Smooth muscle cell (in vitro differentiated cells): ENCODE measurements around the gene GMNC. TPM values are rescaled to one million over a fixed set of nuclear protein-coding genes. Genes with fewer than 3 reads are reported as not detected.

Experiments used
- DNase-seq: peaks from one replicate; lab custom pipeline; 2025; ENCODE audit not compliant: unreplicated experiment; lab: John Stamatoyannopoulos, UW
- H2AFZ ChIP-seq: fragments of 200-600 bp; sonication (generic); 2 replicates; pipeline ENCODE4 v1.6.0; 2016; ENCODE audit warnings: antibody characterized with exemption, low read depth, mild to moderate bottlenecking
- H3F3A ChIP-seq: fragments of 200-600 bp; sonication (generic); 2 replicates; pipeline ENCODE4 v1.6.0; 2017; ENCODE audit warnings: antibody characterized with exemption, low read depth
- H3K27ac ChIP-seq: fragments of 200-600 bp; sonication (generic); 2 replicates; pipeline ENCODE4 v1.5.1; 2016; ENCODE audit warnings: low read depth, mild to moderate bottlenecking
- H3K27me3 ChIP-seq: fragments of 200-600 bp; sonication (generic); 2 replicates; pipeline ENCODE4 v1.6.1; 2016; ENCODE audit warnings: low read depth, mild to moderate bottlenecking
- H3K36me3 ChIP-seq: fragments of 200-600 bp; sonication (generic); 2 replicates; pipeline ENCODE4 v1.5.1; 2016; ENCODE audit warnings: low read depth
- H3K4me1 ChIP-seq: fragments of 200-600 bp; sonication (generic); 2 replicates; pipeline ENCODE4 v1.5.1; 2016; ENCODE audit warnings: low read depth
- H3K4me2 ChIP-seq: fragments of 200-600 bp; sonication (generic); 2 replicates; pipeline ENCODE4 v1.6.0; 2016; ENCODE audit warnings: mild to moderate bottlenecking
- H3K4me3 ChIP-seq: fragments of 200-600 bp; sonication (generic); 2 replicates; pipeline ENCODE4 v1.5.1; 2016; ENCODE audit warnings: mild to moderate bottlenecking
- H3K79me2 ChIP-seq: fragments of 200-600 bp; sonication (generic); 2 replicates; pipeline ENCODE4 v1.6.0; 2016; ENCODE audit warnings: low read depth, mild to moderate bottlenecking
- H3K9ac ChIP-seq: fragments of 200-600 bp; sonication (generic); 2 replicates; pipeline ENCODE4 v1.6.0; 2016; ENCODE audit warnings: low read depth
- H3K9me3 ChIP-seq: fragments of 200-600 bp; sonication (generic); replicated peaks from 2 replicates; pipeline ENCODE4 v1.5.1; 2016; ENCODE audit warnings: low read depth
- H4K20me1 ChIP-seq: fragments of 200-600 bp; sonication (generic); 2 replicates; pipeline ENCODE4 v1.6.0; 2016; ENCODE audit warnings: low read depth
- CTCF ChIP-seq: fragments of 200-600 bp; sonication (generic); IDR thresholded peaks from 2 replicates; pipeline ENCODE4 v1.5.1; 2017; ENCODE audit warnings: borderline replicate concordance, mild to moderate bottlenecking, antibody characterized with exemption; ENCODE audit not compliant: insufficient read depth, poor library complexity, severe bottlenecking
- WGBS: methylation state at CpG from one replicate; pipeline ENCODE4 v1.1.7; 2016; ENCODE audit warnings: low lambda C conversion rate; 5-methylcytosine and 5-hydroxymethylcytosine counted together
- polyA plus RNA-seq: library from polyadenylated mRNA; unstranded; fragments of >200 nt; fragmentation: Nextera tagmentation; extraction: Ambion mirVana; gene quantifications from 2 replicates; pipeline ENCODE4 v1.2.1, GENCODE V29; 2016
- total RNA-seq: library from RNA; depleted of rRNA; stranded (reverse); fragments of >200 nt; gene quantifications from 2 replicates; pipeline ENCODE4 v1.2.3, GENCODE V29; 2014

The GMNC gene
- total and polyA plus RNA-seq, 2 experiments from 2014 or later = not detected

- WGBS = 77% methylated on average over 1 of the region's 1 CpG
- no peak overlapping the region for H2AFZ ChIP-seq
- H3F3A ChIP-seq = no peaks in the 10 kb centered on the region
- no peak overlapping the region for H3K27ac ChIP-seq
- no peaks in the 10 kb centered on the region for H3K4me1 ChIP-seq
- DNase-seq = no peak
- H3K79me2 ChIP-seq = no peaks in the 10 kb centered on the region
- no peaks in the 10 kb centered on the region for H3K36me3 ChIP-seq
- no peak overlapping the region for H3K4me3 ChIP-seq
- H3K4me2 ChIP-seq = no peak overlapping the region
- no peaks in the 10 kb centered on the region for H3K9me3 ChIP-seq
- TF ChIP-seq CTCF = no peak
- H3K27me3 ChIP-seq = no peaks in the 10 kb centered on the region
- H4K20me1 ChIP-seq = no peaks in the 10 kb centered on the region
- H3K9ac ChIP-seq = no peak overlapping the region
These were observed 40.7 kb upstream of the GMNC start for GRCh38 chr3:190903156-190903555.

GRCh38 chr3:190902292-190902691 is 39.8 kb upstream of the GMNC start:
- Histone ChIP-seq H3K4me3 (no peak overlapping the region), H4K20me1 (no peaks in the 10 kb centered on the region), H3K79me2 (no peaks in the 10 kb centered on the region), H2AFZ (no peak overlapping the region), H3K4me2 (no peak overlapping the region), H3K27ac (no peak overlapping the region), H3K9me3 (no peaks in the 10 kb centered on the region), H3F3A (no peaks in the 10 kb centered on the region), H3K4me1 (no peaks in the 10 kb centered on the region), H3K36me3 (no peaks in the 10 kb centered on the region), H3K9ac (no peak overlapping the region), H3K27me3 (no peaks in the 10 kb centered on the region)
- no peak for TF ChIP-seq CTCF
- DNase-seq = no peak
- 67% methylated on average over 2 of the region's 2 CpGs for WGBS

- TF ChIP-seq CTCF = no peak
- Histone ChIP-seq H3K9me3 (peaks cover 3% of the 10 kb centered on the region), H3K4me2 (no peak overlapping the region), H3K9ac (no peak overlapping the region), H3K36me3 (no peaks in the 10 kb centered on the region), H3K4me3 (no peak overlapping the region), H3K4me1 (no peaks in the 10 kb centered on the region), H3K27ac (no peak overlapping the region), H3K27me3 (no peaks in the 10 kb centered on the region), H2AFZ (no peak overlapping the region), H3K79me2 (no peaks in the 10 kb centered on the region), H4K20me1 (no peaks in the 10 kb centered on the region), H3F3A (no peaks in the 10 kb centered on the region)
- 84% methylated on average over 4 of the region's 4 CpGs for WGBS
- no peak for DNase-seq
These were observed 30.0 kb upstream of the GMNC start for GRCh38 chr3:190892395-190892902.

- H3K4me1 ChIP-seq = no peaks in the 10 kb centered on the region
- H3K9ac ChIP-seq = no peak overlapping the region
- DNase-seq = no peak
- H3K9me3 ChIP-seq = no peaks in the 10 kb centered on the region
- H3K36me3 ChIP-seq = no peaks in the 10 kb centered on the region
- H2AFZ ChIP-seq = no peak overlapping the region
- no peak overlapping the region for H3K4me3 ChIP-seq
- 64% methylated on average over 5 of the region's 5 CpGs for WGBS
- H3K4me2 ChIP-seq = no peak overlapping the region
- H4K20me1 ChIP-seq = no peaks in the 10 kb centered on the region
- peaks cover 6% of the 10 kb centered on the region for H3K27me3 ChIP-seq
- H3K27ac ChIP-seq = no peak overlapping the region
- no peaks in the 10 kb centered on the region for H3F3A ChIP-seq
- TF ChIP-seq CTCF = no peak
- no peaks in the 10 kb centered on the region for H3K79me2 ChIP-seq
These were observed 24.5 kb upstream of the GMNC start for GRCh38 chr3:190886945-190887344.
